Astrocyte of the spinal cord (primary cell): Measurements from ENCODE around the gene GLIS1.

ENCODE experiments used
- DNase-seq: peaks from one replicate; pipeline ENCODE4 v3.0.0; 2011; ENCODE audit warnings: low read depth, low spot score
- H3K4me3 ChIP-seq: 2 replicates; pipeline ENCODE4 v1.5.1; 2011; ENCODE audit warnings: low read depth, mild to moderate bottlenecking, low read length, moderate library complexity
- CTCF ChIP-seq: IDR thresholded peaks from 2 replicates; pipeline ENCODE4 v1.5.1; 2012; ENCODE audit warnings: low read depth, mild to moderate bottlenecking, low read length, inconsistent platforms
- in situ Hi-C: cut with HindIII; loops from 2 replicates; pipeline ENCODE4 v1.10.0; 2017; ENCODE audit warnings: low sequenced_read_pairs

The GLIS1 gene

GRCh38 chr1:53482441-53483153 lies 256.4 kb downstream of the GLIS1 start:
- no peak for DNase-seq
- no peak for TF ChIP-seq CTCF
- no peak overlapping the region for H3K4me3 ChIP-seq
- in situ Hi-C loops = no loop called here

GRCh38 chr1:53481456-53481855 lies 257.5 kb downstream of the GLIS1 start:
- no peak for TF ChIP-seq CTCF
- DNase-seq = no peak
- no peak overlapping the region for H3K4me3 ChIP-seq
- in situ Hi-C loops = no loop called here

GRCh38 chr1:53480678-53481077 lies 258.3 kb downstream of the GLIS1 start:
- DNase-seq = no peak
- no peak overlapping the region for H3K4me3 ChIP-seq
- in situ Hi-C loops = no loop called here
- TF ChIP-seq CTCF = no peak

GRCh38 chr1:53478502-53478818 lies 260.5 kb downstream of the GLIS1 start:
- no peak overlapping the region for H3K4me3 ChIP-seq
- TF ChIP-seq CTCF = no peak
- in situ Hi-C loops = no loop called here
- no peak for DNase-seq

- no peak for TF ChIP-seq CTCF
- H3K4me3 ChIP-seq = no peak overlapping the region
- DNase-seq = no peak
- in situ Hi-C loops = no loop called here
Observed at GRCh38 chr1:53477651-53478501, 261.1 kb downstream of the GLIS1 start.

- no peak overlapping the region for H3K4me3 ChIP-seq
- DNase-seq = no peak
- in situ Hi-C loops = no loop called here
- no peak for TF ChIP-seq CTCF
Observed at GRCh38 chr1:53476579-53476978, 262.4 kb downstream of the GLIS1 start.
